GM18498 (cell line): ENCODE data around the gene AHI1.
"Not testable (repeated sequence)": the region's sequence is repeated elsewhere in the genome, so short reads cannot be mapped to it uniquely, and the experiment has no call there.

Source experiments
- ATAC-seq: cut with Tn5 transposase; IDR thresholded peaks from one replicate; pipeline ENCODE4 v1.9.1; 2021; ENCODE audit warnings: mild to moderate bottlenecking, moderate library complexity; ENCODE audit not compliant: unreplicated experiment

AHI1 gene

DNA sequence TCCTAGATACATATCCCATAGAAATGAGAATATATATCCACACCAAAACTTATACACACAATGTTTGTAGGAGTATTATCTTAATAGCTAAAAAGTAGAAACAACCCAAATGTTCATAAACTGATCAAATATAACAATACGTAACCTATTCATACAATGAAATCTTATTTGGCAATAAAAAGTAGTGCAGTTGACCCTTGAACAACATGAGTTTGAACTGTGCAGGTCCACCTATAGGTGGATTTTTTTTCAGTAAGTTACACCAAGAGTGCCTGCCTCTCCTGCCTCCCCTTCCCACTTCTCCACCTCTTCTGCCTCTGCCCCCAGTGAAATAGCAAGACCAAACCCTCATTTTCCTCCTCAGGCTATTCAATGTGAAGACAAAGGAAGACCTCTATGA is 95.2 kb downstream of the AHI1 start:
- no peak for ATAC-seq

DNA sequence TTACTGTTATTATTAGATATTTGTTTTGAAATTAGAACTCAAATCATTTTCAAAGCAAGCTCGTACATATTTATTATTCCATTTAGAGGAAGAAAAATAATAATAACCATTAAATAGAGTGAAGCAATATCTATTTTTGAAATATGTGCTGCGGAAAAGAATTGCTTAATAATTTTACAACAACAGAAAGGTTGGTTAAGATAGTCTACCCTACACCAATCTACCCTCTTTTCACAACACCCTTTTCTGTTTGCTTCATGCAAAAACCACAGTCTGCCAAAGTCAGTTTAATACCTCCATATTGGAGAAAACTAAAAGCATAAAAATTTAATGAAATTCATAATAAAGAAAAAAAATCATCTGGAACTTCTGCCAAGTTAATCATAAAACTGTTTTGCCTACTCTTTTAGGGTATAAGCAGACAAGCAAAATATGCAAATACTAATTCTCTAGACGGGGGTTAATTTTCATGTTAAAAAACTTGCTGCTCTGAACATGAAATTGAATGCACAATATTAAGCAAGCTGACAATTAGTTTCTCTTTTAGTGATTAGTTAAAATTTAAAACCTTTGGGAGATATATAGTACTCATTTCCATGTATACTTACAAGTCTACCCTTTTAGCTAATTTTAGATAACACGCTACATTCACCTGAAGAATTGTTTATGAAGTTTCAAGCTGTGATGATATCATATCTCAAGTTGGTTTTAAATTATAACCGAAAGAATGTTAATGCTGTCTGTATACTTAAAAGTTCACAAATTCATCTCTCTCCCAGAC is 100.2 kb downstream of the AHI1 start:
- no peak for ATAC-seq

DNA sequence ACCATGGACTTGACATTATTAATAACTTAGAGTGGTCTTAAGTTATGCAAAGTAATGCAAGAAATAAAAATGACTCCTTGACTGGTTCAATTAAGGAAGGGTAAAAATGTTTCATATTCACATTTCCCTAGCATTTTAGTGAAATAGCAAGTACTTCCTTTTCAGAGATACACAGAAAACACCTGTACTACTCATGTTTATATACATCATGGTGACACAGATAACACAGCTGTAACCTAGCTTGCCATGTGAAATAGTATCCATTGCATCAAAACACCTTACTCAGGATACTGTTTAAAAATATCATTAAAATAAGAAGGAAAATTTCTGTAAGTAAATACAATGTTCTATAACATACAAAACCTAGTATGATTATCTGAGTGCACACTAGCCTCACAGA is 102.4 kb downstream of the AHI1 start:
- ATAC-seq = no peak

DNA sequence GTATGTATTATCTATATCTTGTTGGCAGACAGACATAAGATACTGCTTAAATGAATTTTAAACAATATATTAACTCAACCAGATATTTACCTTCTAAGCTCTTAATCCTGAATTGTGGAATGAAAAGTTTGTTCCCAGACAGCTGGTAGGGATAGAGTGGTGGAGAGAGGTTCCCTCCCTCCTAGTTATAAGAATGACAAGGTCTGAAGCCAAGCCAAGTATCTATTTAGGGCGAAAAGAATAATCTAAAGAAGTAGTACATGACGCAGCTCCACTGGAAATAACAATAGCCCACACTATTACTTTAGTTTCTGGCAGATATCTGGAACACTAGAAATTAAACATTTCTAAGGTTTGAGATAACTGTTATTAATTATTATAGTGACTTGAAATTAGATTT is 104.3 kb downstream of the AHI1 start:
- no peak for ATAC-seq

DNA sequence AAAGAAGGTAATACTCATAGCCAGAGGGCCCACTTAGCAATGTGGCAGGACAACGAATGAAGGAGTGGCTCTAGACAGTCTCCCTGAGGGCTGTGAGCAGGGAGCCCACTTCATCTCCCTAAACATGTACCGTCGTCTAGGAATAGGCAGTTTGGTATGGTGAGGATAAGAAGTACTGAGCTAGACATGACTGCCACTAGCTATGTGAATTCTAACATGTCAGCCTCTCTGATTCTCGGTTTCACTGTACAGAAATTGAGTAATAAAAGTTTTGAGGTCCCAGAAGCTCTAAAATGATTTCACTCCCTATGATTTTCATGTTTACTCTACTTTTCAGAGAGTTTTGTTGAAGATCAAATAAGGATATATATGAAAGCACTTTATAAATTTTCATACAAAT is 107.1 kb downstream of the AHI1 start:
- no peak for ATAC-seq

DNA sequence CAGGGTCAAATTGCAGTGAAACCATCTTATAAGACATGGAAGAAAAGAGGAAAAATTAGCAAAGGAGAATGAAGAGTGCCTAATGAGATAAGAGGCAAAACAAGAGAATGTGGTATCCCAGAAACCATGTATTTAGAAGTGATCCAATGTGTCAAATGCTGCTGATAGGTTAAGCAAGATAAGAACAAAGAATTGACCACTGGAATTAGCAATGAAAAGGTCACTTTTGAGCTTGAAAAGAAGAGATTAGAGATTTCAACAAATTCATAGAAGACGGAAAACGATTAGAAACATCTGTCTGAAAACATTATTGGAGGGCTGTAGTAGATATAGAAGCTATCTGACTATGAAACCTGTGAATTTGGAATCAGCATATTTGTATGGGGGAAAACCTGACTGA is 112.2 kb downstream of the AHI1 start:
- ATAC-seq = no peak

DNA sequence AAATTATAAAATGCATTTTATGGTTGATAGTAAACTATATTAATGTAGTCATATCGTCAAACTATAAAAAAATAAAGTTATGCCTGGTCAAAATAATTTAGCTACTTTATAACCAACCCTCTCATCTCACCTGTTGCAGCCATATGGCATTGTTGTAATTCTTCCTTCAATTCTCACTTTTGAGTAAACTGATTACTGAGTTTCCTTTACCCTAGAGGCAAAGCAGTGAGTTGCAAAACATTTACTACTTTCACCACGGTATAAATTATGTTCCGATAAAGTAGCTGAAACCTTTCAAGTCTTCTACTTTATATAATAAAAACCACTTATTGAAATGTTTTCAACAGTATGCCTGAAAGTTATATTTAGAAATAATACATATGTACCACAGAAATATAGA is 113.8 kb downstream of the AHI1 start:
- ATAC-seq = no peak

DNA sequence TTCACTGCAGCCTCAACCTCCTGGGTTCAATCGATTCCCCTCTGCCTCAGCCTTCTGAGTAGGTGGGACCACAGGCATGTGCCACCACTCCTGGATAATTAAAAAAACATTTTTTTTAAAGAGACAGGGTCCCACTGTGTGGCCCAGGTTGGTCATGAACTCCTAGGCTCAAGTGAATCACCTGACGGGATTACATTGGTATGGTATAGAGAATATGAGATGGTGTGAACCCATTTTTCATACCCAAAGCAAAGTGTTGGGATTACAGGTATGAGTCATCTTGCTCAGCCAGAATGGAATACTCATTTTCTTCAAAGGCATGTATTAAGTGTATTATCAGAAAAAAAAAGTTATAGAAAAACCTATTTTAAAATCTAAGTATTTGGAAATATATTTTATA is 114.2 kb downstream of the AHI1 start:
- no peak for ATAC-seq

DNA sequence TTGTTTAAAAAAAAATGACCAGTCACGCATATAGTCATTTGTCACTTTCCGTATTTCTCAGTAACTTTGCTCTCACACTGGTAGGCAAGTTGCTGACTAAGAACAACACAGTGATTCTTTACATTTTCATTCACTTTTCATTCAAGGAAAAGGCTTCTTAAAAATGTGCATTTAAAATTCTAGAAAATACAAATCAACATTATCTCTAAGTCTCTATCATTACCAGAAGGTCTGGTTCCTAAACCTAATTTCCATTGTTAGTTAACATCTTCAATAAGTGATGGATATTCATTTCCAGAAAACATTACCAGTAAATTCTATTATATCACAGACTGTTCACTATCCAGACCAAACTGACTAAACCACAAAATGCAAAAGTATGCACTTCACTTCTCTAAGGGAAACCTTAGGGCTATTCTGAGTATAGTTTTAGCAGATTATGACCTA is 115.3 kb downstream of the AHI1 start:
- ATAC-seq = peak; percentile 81

DNA sequence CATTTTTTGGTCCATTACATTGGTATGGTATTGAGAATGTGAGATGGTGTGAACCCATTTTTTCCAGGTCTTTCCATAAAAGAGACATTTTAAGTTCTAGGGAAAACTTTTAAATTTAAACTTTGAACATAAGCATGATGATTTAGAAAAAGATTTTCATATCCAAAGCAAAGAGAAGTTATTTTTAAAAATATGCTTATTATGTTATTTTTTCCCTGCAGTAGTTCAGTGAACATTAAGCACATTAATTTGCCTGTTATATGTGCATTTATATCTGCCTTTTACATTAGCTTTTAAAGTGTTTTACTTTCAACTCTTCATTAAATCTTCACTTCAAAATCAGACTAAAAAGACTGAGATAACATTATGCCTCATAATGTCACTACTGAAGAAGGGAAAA is 116.7 kb downstream of the AHI1 start:
- no peak for ATAC-seq

GRCh38 chr6:135379647-135380046 is 117.9 kb downstream of the AHI1 start:
- ATAC-seq = no peak

DNA sequence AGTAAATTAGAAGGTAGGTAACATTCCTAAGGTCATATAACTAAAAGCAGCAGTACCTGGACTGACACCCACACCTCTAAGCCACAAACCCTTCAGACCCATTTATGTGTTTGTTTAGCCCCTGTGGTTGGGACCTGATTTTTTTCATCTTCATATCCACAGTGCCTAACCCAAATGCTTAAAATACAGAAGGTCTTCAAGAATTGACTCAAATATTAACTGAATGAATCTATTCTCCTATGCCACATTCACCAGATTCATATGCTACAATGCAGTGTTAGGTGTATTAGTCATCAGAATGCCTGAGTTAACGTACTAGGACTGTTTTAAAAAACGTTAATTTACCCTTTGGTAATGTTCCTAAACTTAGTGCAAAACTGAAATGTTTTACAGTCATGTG is 124.8 kb downstream of the AHI1 start:
- no peak for ATAC-seq

- ATAC-seq = not testable (repeated sequence)
Observed at GRCh38 chr6:135363622-135364021, 133.9 kb downstream of the AHI1 start.

DNA sequence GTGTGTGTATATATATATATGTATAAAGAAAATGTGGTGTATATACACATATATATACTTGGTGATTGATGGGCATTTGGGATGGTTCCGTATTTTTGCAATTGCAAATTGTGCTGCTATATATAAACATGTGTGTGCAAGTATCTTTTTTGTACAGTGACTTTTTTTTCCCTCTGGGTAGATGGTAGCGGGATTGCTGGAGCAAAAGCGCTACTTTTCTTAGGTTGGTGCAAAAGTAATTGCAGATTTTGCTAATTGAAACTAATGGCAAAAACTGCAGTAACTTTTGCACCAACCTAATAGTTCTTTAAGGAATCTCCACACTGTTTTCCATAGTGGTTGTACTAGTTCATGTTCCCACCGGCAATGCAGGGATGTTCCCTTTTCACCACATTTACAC is 135.4 kb downstream of the AHI1 start:
- no peak for ATAC-seq

GRCh38 chr6:135360222-135360621 is 137.3 kb downstream of the AHI1 start:
- ATAC-seq = no peak

GRCh38 chr6:135358985-135359384 is 138.6 kb downstream of the AHI1 start:
- no peak for ATAC-seq

DNA sequence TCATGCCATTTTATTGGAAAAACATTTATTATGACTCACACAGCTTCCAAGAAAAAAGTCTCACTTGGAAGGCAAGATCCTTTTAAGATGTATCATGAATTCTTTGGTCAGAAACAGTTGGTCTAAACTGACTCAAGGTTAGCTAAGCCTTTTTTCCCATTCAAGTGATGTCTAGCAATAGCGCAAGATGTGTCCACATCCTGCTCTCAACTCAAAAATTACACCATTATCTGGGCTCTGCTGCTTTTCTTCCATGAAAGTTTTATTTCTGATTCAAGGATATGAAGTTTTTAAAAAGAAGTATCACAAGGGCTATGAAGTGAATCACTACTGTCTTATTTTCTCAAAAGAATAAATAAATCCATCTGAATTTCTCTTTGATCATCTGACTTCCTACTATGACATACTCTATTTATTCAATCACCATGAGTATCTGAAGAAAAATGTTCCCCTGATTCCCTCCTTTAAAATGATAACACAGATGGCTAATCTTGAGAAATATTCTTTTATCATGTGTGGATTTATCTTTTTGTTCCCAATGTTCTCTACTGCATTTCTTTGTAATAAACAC is 139.2 kb downstream of the AHI1 start:
- ATAC-seq = no peak

- ATAC-seq = no peak
Observed at GRCh38 chr6:135354407-135354806, 143.1 kb downstream of the AHI1 start.

GRCh38 chr6:135353113-135353512 is 144.4 kb downstream of the AHI1 start:
- no peak for ATAC-seq

GRCh38 chr6:135351635-135352034 is 145.9 kb downstream of the AHI1 start:
- ATAC-seq = no peak

GRCh38 chr6:135347887-135348286 is 149.7 kb downstream of the AHI1 start:
- no peak for ATAC-seq

DNA sequence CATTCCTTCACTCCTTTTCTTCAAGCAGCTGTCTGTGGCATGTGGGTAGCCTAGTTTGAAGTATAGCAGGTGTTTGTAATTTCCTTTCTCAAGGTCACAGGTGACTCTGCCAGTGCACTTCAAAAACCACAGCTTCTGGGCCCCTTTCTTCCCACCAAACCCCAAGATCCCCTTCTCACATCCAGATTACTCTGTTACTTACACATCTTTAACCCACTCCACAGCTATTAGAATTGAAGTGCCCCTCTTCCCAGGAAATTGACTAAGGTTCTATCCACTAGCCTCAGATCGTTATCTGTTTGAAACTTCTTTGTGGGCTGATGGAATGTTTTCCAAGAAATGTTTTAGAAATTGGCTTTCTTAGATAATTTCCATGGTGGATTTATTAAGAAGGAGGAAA is 150.8 kb downstream of the AHI1 start:
- ATAC-seq = no peak

DNA sequence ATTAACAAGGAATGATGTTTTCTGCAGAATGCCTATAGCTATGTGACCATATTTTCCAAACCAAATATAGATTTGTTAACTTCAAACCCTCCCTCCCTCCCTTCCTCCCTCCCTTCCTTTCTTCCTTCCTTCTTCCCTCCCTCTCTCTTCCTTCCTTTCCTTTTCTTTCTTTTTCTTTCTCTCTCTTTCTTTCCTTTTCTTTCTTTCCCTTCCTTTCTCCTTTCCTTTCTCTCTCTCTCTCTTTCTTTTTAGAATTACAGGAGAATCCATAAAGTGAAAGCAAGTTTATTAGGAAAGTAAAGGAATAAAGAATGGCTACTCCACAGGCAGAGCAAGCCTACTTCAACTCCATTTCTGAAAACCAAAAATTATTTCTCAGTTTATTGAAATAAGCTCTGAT is 153.0 kb downstream of the AHI1 start:
- no peak for ATAC-seq
